ENCODE results near the gene PASD1. TPM values are rescaled to one million over a fixed set of nuclear protein-coding genes. Genes with fewer than 3 reads are reported as not detected.
"Not testable (repeated sequence)": the region's sequence is repeated elsewhere in the genome, so short reads cannot be mapped to it uniquely, and the experiment has no call there.

Gene PASD1
- total RNA-seq, 1 experiment from 2014 or later = not detected

DNA sequence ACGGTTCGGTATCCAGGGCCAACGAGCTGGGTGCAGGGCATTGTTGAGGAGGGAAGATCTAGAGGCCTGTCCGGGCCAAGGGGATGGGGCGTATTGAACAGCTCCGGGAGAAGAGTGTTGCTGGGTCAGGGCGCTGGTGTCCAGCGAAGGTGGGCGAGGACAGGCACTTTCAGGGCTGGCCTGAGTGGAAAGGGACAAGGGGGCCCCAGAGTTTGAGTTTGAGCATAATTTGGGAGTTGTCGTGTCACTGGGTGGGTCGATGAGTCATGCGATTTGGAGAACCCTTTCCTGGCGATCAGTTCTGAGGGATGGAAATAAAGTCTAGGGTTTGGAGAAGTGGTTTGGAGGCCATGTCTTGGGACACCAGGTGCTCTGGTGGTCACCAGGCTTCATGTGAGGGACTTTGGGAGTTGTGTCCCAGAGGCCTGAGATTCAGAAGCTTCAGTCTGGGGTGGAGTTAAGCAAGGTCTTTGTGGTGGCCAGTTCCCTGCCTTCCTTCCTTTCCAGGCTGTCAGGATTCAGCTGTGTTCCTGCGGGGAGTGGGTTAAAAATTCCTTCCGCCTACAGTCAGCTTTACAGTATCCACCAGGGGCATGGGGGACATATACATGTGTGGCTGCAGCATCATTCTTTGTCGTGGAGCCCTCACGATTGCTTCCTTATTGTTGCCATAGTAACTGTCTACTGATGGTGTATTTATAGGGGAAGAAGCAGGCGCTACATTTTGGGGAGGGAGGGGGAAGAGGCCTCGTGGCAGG, 132.3 kb downstream of the PASD1 start:
- Histone ChIP-seq H3K4me3 (no peak overlapping the region), H3K27ac (no peak overlapping the region), H3K9me3 (ENCODE audit: insufficient read depth, low read depth) (no peaks in the 10 kb centered on the region), H2AFZ (no peak overlapping the region), H3K9me2 (ENCODE audit: insufficient read depth) (no peaks in the 10 kb centered on the region), H3F3A (ENCODE audit: insufficient read depth, low read depth) (no peaks in the 10 kb centered on the region), H3K27me3 (ENCODE audit: insufficient read depth, low read depth) (peaks cover 80% of the 10 kb centered on the region), H4K20me1 (ENCODE audit: insufficient read depth) (no peaks in the 10 kb centered on the region), H3K79me2 (ENCODE audit: low read depth) (no peaks in the 10 kb centered on the region), H3K36me3 (ENCODE audit: low read depth) (no peaks in the 10 kb centered on the region), H3K4me2 (no peak overlapping the region), H3K4me1 (replicated peaks; ENCODE audit: insufficient read depth) (no peaks in the 10 kb centered on the region)
- intact Hi-C loops (cut with micrococcal nuclease; ENCODE audit: unreplicated experiment) = no loop called here
- POLR2A ChIA-PET (ENCODE audit: unreplicated experiment) = no interaction called here
- CTCF ChIA-PET = no interaction called here
- TF ChIP-seq CTCF (conservative IDR thresholded peaks at IDR 0.05) (no peak), EZH2 (IDR thresholded peaks at IDR 0.05; ENCODE audit: low read depth) (no peak)
- DNase-seq = no peak
- BruUV-seq (replicated peaks) = no TSS peak

GRCh38 chrX:151697082-151697481, 133.6 kb downstream of the PASD1 start:
- peaks cover 80% of the 10 kb centered on the region for H3K27me3 ChIP-seq (ENCODE audit: insufficient read depth, low read depth)
- H3F3A ChIP-seq (ENCODE audit: insufficient read depth, low read depth); H3K27ac ChIP-seq; POLR2A ChIA-PET (ENCODE audit: unreplicated experiment); H3K4me3 ChIP-seq; BruUV-seq (replicated peaks); intact Hi-C loops (cut with micrococcal nuclease; ENCODE audit: unreplicated experiment); H3K4me2 ChIP-seq; DNase-seq; H2AFZ ChIP-seq; H3K36me3 ChIP-seq (ENCODE audit: low read depth); H3K4me1 ChIP-seq (replicated peaks; ENCODE audit: insufficient read depth); H3K79me2 ChIP-seq (ENCODE audit: low read depth); H4K20me1 ChIP-seq (ENCODE audit: insufficient read depth); H3K9me3 ChIP-seq (ENCODE audit: insufficient read depth, low read depth); H3K9me2 ChIP-seq (ENCODE audit: insufficient read depth): not testable (repeated sequence)
- CTCF ChIA-PET = interaction anchor here (0.7 kb wide), 1 partner anchor 547 kb away, joined by 4 read pairs; no protein-coding TSS in a partner anchor

- Histone ChIP-seq H3K9me3 (ENCODE audit: insufficient read depth, low read depth) (no peaks in the 10 kb centered on the region), H2AFZ (no peak overlapping the region), H3K27ac (no peak overlapping the region), H3K4me1 (replicated peaks; ENCODE audit: insufficient read depth) (no peaks in the 10 kb centered on the region), H3K4me2 (no peak overlapping the region), H3F3A (ENCODE audit: insufficient read depth, low read depth) (no peaks in the 10 kb centered on the region), H3K27me3 (ENCODE audit: insufficient read depth, low read depth) (peaks cover 80% of the 10 kb centered on the region), H4K20me1 (ENCODE audit: insufficient read depth) (no peaks in the 10 kb centered on the region), H3K9me2 (ENCODE audit: insufficient read depth) (no peaks in the 10 kb centered on the region), H3K79me2 (ENCODE audit: low read depth) (no peaks in the 10 kb centered on the region), H3K4me3 (no peak overlapping the region), H3K36me3 (ENCODE audit: low read depth) (no peaks in the 10 kb centered on the region)
- intact Hi-C loops (cut with micrococcal nuclease; ENCODE audit: unreplicated experiment) = no loop called here
- ChIA-PET POLR2A (ENCODE audit: unreplicated experiment) (no interaction called here), CTCF (no interaction called here)
- DNase-seq = no peak
- no TSS peak for BruUV-seq (replicated peaks)
- no peak for TF ChIP-seq CTCF (conservative IDR thresholded peaks at IDR 0.05)
- TF ChIP-seq EZH2 (IDR thresholded peaks at IDR 0.05; ENCODE audit: low read depth) = no peak
Measured at GRCh38 chrX:151697522-151697921, 134.0 kb downstream of the PASD1 start.

- no peak for DNase-seq
- Histone ChIP-seq H3K27me3 (ENCODE audit: insufficient read depth, low read depth) (peaks cover 80% of the 10 kb centered on the region), H3K27ac (no peak overlapping the region), H3K4me1 (replicated peaks; ENCODE audit: insufficient read depth) (no peaks in the 10 kb centered on the region), H2AFZ (no peak overlapping the region), H3F3A (ENCODE audit: insufficient read depth, low read depth) (no peaks in the 10 kb centered on the region), H3K4me2 (no peak overlapping the region), H3K4me3 (no peak overlapping the region), H3K79me2 (ENCODE audit: low read depth) (no peaks in the 10 kb centered on the region), H3K9me2 (ENCODE audit: insufficient read depth) (no peaks in the 10 kb centered on the region), H3K9me3 (ENCODE audit: insufficient read depth, low read depth) (no peaks in the 10 kb centered on the region), H4K20me1 (ENCODE audit: insufficient read depth) (no peaks in the 10 kb centered on the region), H3K36me3 (ENCODE audit: low read depth) (no peaks in the 10 kb centered on the region)
- CTCF ChIA-PET = no interaction called here
- intact Hi-C loops (cut with micrococcal nuclease; ENCODE audit: unreplicated experiment) = no loop called here
- POLR2A ChIA-PET (ENCODE audit: unreplicated experiment) = no interaction called here
- TF ChIP-seq EZH2 (IDR thresholded peaks at IDR 0.05; ENCODE audit: low read depth) = no peak
- no peak for TF ChIP-seq CTCF (conservative IDR thresholded peaks at IDR 0.05)
- no TSS peak for BruUV-seq (replicated peaks)
Measured at GRCh38 chrX:151698485-151698884, 135.0 kb downstream of the PASD1 start.

All from PC-9 (cell line).